Osteoblast (primary cell): ENCODE data around the gene SHANK3. TPM values are rescaled to one million over a fixed set of nuclear protein-coding genes. Genes with fewer than 3 reads are reported as not detected.

Experiments used
- DNase-seq: peaks from one replicate; pipeline ENCODE4 v3.0.0; 2011; ENCODE audit warnings: low spot score, mixed read lengths; ENCODE audit not compliant: insufficient read length; ENCODE audit errors: missing footprints
- H2AFZ ChIP-seq: 2 replicates; pipeline ENCODE4 v1.6.0; 2011; ENCODE audit warnings: mild to moderate bottlenecking, low read length
- H3K27ac ChIP-seq: 2 replicates; pipeline ENCODE4 v1.5.1; 2011; ENCODE audit warnings: mild to moderate bottlenecking, low read depth, low read length, moderate library complexity
- H3K27me3 ChIP-seq: 2 replicates; pipeline ENCODE4 v1.6.0; 2012; ENCODE audit warnings: mild to moderate bottlenecking, control low read depth, inconsistent platforms, low read length, moderate library complexity; ENCODE audit not compliant: insufficient read depth
- H3K36me3 ChIP-seq: 2 replicates; pipeline ENCODE4 v1.5.1; 2011; ENCODE audit warnings: mild to moderate bottlenecking, low read length, control low read depth, moderate library complexity; ENCODE audit not compliant: insufficient read depth
- H3K4me1 ChIP-seq: 2 replicates; pipeline ENCODE4 v1.5.1; 2011; ENCODE audit warnings: mild to moderate bottlenecking, low read length, control low read depth, moderate library complexity; ENCODE audit not compliant: insufficient read depth
- H3K4me2 ChIP-seq: 2 replicates; pipeline ENCODE4 v1.6.0; 2011; ENCODE audit warnings: mild to moderate bottlenecking, low read length; ENCODE audit not compliant: insufficient read depth
- H3K4me3 ChIP-seq: fragments of 200-600 bp; sonication (generic); 3 replicates; pipeline ENCODE4 v1.5.1; 2012; ENCODE audit warnings: mild to moderate bottlenecking, low read length, inconsistent platforms; ENCODE audit not compliant: insufficient read depth
- H3K79me2 ChIP-seq: 2 replicates; pipeline ENCODE4 v1.6.0; 2012; ENCODE audit warnings: mild to moderate bottlenecking, low read length, control low read depth, inconsistent platforms; ENCODE audit not compliant: insufficient read depth
- H3K9me3 ChIP-seq: 2 replicates; pipeline ENCODE4 v1.5.1; 2011; ENCODE audit warnings: low read depth, low read length, control low read depth
- H4K20me1 ChIP-seq: 2 replicates; pipeline ENCODE4 v1.6.0; 2012; ENCODE audit warnings: mild to moderate bottlenecking, low read length, control low read depth; ENCODE audit not compliant: insufficient read depth
- total RNA-seq: library from RNA; depleted of rRNA; stranded (reverse); fragments of >200 nt; gene quantifications from 2 replicates; pipeline ENCODE4 v1.2.3, GENCODE V29; 2012
- TF ChIP-seq, protein P1 (sequence below): IDR thresholded peaks from 2 replicates; pipeline ENCODE4 v1.5.1; 2011; ENCODE audit warnings: mild to moderate bottlenecking, low read depth, low read length, moderate library complexity; ENCODE audit errors: extremely low read depth

The SHANK3 gene
- total RNA-seq, 1 donor: 0.36 TPM

DNA sequence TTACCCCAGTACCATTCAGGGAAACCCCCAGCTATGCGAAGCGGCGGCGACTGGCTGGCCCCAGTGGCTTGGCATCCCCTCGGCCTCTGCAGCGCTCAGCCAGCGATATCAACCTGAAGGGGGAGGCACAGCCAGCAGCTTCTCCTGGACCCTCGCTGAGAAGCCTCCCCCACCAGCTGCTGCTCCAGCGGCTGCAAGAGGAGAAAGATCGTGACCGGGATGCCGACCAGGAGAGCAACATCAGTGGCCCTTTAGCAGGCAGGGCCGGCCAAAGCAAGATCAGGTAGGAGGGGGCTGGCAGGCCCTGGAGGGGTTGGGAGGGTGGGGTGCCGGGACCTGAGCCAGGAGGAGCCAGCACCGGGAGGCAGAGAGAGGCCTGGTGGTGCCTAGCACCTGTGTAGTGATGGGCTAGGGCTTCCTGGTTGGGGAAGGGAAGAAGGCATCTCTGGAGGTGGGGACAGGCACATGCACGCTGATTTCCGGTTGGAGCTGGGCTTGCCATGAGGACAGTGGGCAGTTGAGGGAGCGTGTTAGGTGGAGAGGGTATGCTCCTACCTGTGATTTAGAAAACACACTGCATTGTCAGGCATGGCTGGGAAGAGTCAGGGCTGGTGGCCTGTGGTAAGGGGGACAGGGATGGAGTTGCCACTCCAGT lies 22.3 kb downstream of the SHANK3 start:
- H3K36me3 ChIP-seq: no peaks in the 10 kb centered on the region
- no peaks in the 10 kb centered on the region for H4K20me1 ChIP-seq
- H3K79me2 ChIP-seq: no peaks in the 10 kb centered on the region
- no peaks in the 10 kb centered on the region for H3K9me3 ChIP-seq
- no peak overlapping the region for H3K4me2 ChIP-seq
- no peaks in the 10 kb centered on the region for H3K4me1 ChIP-seq
- no peak overlapping the region for H3K4me3 ChIP-seq
- H3K27ac ChIP-seq: no peak overlapping the region
- peaks cover 3% of the 10 kb centered on the region for H3K27me3 ChIP-seq
- peak; percentile 69 for DNase-seq
- no peak overlapping the region for H2AFZ ChIP-seq
- TF ChIP-seq, protein P1, sequence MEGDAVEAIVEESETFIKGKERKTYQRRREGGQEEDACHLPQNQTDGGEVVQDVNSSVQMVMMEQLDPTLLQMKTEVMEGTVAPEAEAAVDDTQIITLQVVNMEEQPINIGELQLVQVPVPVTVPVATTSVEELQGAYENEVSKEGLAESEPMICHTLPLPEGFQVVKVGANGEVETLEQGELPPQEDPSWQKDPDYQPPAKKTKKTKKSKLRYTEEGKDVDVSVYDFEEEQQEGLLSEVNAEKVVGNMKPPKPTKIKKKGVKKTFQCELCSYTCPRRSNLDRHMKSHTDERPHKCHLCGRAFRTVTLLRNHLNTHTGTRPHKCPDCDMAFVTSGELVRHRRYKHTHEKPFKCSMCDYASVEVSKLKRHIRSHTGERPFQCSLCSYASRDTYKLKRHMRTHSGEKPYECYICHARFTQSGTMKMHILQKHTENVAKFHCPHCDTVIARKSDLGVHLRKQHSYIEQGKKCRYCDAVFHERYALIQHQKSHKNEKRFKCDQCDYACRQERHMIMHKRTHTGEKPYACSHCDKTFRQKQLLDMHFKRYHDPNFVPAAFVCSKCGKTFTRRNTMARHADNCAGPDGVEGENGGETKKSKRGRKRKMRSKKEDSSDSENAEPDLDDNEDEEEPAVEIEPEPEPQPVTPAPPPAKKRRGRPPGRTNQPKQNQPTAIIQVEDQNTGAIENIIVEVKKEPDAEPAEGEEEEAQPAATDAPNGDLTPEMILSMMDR: no peak

DNA sequence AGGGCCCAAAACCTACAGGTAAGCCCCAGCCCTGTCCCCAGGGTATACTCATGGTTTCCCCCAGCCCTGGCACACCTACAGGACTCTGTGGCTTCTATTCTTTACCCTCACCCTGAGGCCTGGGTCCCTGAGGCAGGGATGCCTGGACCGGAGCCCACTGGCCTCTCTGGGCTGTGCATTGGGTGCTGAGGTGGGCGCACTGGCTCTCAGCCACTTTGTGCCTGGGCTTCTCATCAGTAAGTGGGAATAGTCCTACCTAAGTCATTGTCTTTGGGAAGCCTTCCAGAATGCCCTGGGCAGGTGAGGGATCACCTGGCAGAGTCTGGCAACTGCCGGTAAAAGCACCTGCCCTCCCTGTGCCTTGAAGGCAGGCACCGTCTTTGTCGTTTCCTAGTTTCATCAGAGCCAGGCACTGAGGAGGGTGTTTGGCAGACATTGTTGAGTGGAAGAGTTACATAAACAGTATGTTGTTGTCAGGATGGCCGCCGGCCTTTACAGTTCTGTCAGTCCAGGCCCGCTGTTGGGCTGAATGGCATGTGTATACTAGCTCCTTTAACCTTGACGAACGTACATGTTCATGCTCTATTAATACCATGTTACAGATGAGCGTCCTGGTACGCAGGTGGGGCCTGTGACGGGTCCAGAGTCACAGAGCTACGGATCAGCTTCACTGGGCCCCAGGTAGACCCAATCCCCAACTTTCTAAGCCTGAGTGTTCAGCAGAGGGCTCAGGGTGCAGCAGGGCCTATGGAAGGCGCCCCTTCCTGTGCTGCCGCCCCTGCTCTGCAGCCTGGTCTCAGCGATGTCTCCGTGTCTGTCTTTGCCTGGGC lies 23.0 kb downstream of the SHANK3 start:
- H3K79me2 ChIP-seq: no peaks in the 10 kb centered on the region
- H3K4me2 ChIP-seq: no peak overlapping the region
- no peaks in the 10 kb centered on the region for H3K9me3 ChIP-seq
- peak; percentile 82 for DNase-seq
- H3K36me3 ChIP-seq: no peaks in the 10 kb centered on the region
- no peak overlapping the region for H2AFZ ChIP-seq
- H3K4me3 ChIP-seq: no peak overlapping the region
- no peak overlapping the region for H3K27ac ChIP-seq
- TF ChIP-seq, protein P1: no peak
- H3K4me1 ChIP-seq: no peaks in the 10 kb centered on the region
- no peaks in the 10 kb centered on the region for H4K20me1 ChIP-seq
- H3K27me3 ChIP-seq: peaks cover 3% of the 10 kb centered on the region

DNA sequence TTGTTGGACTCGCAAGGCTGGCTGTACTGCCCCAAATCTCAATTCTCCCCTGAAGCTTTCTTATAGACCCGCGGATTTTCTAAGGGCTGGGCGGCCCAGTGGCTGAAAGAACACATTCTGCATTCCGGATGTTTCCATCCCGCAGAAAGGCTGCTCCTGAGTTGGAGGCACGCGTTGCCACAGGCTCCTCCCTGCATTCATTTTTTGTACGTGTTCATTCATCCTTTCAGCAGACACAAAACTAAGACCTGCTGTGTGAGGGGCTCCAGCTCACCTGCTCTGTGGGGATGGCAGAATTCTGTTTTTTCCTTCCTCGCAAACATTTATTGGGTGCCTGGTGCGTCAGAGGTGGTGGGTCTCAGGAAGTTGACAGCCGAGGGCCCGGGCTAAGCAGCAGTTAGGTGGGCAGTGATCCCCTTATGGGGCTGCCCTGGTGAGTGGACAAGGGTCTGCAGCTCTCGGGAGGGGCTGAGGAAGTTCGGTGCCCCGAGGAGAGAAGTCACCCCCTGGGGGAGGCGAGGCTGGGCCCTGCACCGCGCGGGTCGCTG lies 23.7 kb downstream of the SHANK3 start:
- Histone ChIP-seq H4K20me1 (no peaks in the 10 kb centered on the region), H3K4me2 (no peak overlapping the region), H3K4me3 (no peak overlapping the region), H3K27ac (no peak overlapping the region), H3K36me3 (no peaks in the 10 kb centered on the region), H2AFZ (no peak overlapping the region), H3K79me2 (no peaks in the 10 kb centered on the region), H3K4me1 (no peaks in the 10 kb centered on the region), H3K9me3 (no peaks in the 10 kb centered on the region), H3K27me3 (peaks cover 3% of the 10 kb centered on the region)
- peak; percentile 73 for DNase-seq
- TF ChIP-seq, protein P1: no peak
